WTC11 (cell line): ENCODE data around the gene APOL3. TPM values are rescaled to one million over a fixed set of nuclear protein-coding genes. Genes with fewer than 3 reads are reported as not detected.

Experiments
- ATAC-seq: fragments of 200-7000 bp; cut with Tn5 transposase; 2 replicates; pipeline ENCODE4 v1.10.0; 2021; ENCODE audit warnings: mild to moderate bottlenecking, moderate library complexity
- CTCF ChIA-PET: fragments of 300-600 bp; sonication (Branson Sonifier 250); formaldehyde crosslinking; loops from one replicate; lab custom pipeline; 2021; ENCODE audit warnings: antibody characterized with exemption; lab: Charles Lee
- POLR2A ChIA-PET: fragments of 350-600 bp; sonication (Branson Sonifier 250); formaldehyde crosslinking; loops from one replicate; lab custom pipeline; 2021; ENCODE audit warnings: antibody characterized with exemption; lab: Charles Lee
- DNase-seq: peaks from one replicate; pipeline ENCODE4 v3.0.0; 2021; ENCODE audit warnings: low spot score
- H3K27ac Mint-ChIP-seq: 2 replicates; pipeline ENCODE4 v1.8.0; 2021; ENCODE audit warnings: mixed read lengths
- H3K27me3 Mint-ChIP-seq: 2 replicates; pipeline ENCODE4 v1.8.0; 2021; ENCODE audit warnings: low read depth, mild to moderate bottlenecking, moderate library complexity, mixed read lengths
- H3K36me3 Mint-ChIP-seq: 2 replicates; pipeline ENCODE4 v1.8.0; 2021; ENCODE audit warnings: mixed read lengths
- H3K4me1 Mint-ChIP-seq: 2 replicates; pipeline ENCODE4 v1.8.0; 2022; ENCODE audit warnings: mixed read lengths
- H3K4me3 Mint-ChIP-seq: 2 replicates; pipeline ENCODE4 v1.8.0; 2021; ENCODE audit warnings: mild to moderate bottlenecking, moderate library complexity, mixed read lengths
- H3K9me3 Mint-ChIP-seq: 2 replicates; pipeline ENCODE4 v1.8.0; 2021; ENCODE audit warnings: mixed read lengths
- AR ChIP-seq: fragments of 250-450 bp; sonication (Bioruptor Pico); IDR thresholded peaks from 2 replicates; pipeline ENCODE4 v1.9.0; 2021; ENCODE audit warnings: mild to moderate bottlenecking
- EMX1 ChIP-seq: fragments of 250-450 bp; sonication (Bioruptor Pico); IDR thresholded peaks from 2 replicates; pipeline ENCODE4 v1.8.0; 2021; ENCODE audit warnings: mild to moderate bottlenecking
- ETV6 ChIP-seq: sonication (generic); formaldehyde crosslinking; IDR thresholded peaks from 2 replicates; pipeline ENCODE4 v1.8.1; 2022; ENCODE audit warnings: mild to moderate bottlenecking, missing genetic modification reagents
- FOXP1 ChIP-seq: sonication (generic); formaldehyde crosslinking; IDR thresholded peaks from 2 replicates; pipeline ENCODE4 v1.8.0; 2022; ENCODE audit warnings: missing genetic modification reagents, mild to moderate bottlenecking, moderate library complexity, borderline replicate concordance
- FOXP4 ChIP-seq: sonication (generic); formaldehyde crosslinking; IDR thresholded peaks from 2 replicates; pipeline ENCODE4 v1.8.0; 2022; ENCODE audit warnings: mild to moderate bottlenecking, missing genetic modification reagents
- NFATC4 ChIP-seq: fragments of 250-450 bp; sonication (Bioruptor Pico); IDR thresholded peaks from 2 replicates; pipeline ENCODE4 v1.9.0; 2021; ENCODE audit warnings: mild to moderate bottlenecking
- SMAD3 ChIP-seq: sonication (generic); formaldehyde crosslinking; IDR thresholded peaks from 2 replicates; pipeline ENCODE4 v1.8.0; 2022; ENCODE audit warnings: missing genetic modification reagents, mild to moderate bottlenecking, borderline replicate concordance
- TCF7 ChIP-seq: sonication (generic); formaldehyde crosslinking; IDR thresholded peaks from 2 replicates; pipeline ENCODE4 v1.8.0; 2022; ENCODE audit warnings: mild to moderate bottlenecking, low read depth, missing genetic modification reagents, moderate library complexity
- TP53 ChIP-seq: sonication (generic); formaldehyde crosslinking; IDR thresholded peaks from 2 replicates; pipeline ENCODE4 v1.8.1; 2023; ENCODE audit warnings: mild to moderate bottlenecking, missing genetic modification reagents
- ZNF219 ChIP-seq: sonication (generic); formaldehyde crosslinking; IDR thresholded peaks from 2 replicates; pipeline ENCODE4 v1.8.0; 2023; ENCODE audit warnings: missing genetic modification reagents, mild to moderate bottlenecking, borderline replicate concordance
- ZNF263 ChIP-seq: sonication (generic); formaldehyde crosslinking; IDR thresholded peaks from 2 replicates; pipeline ENCODE4 v1.8.1; 2022; ENCODE audit warnings: low read depth, mild to moderate bottlenecking, moderate library complexity, missing genetic modification reagents
- ZNF396 ChIP-seq: fragments of 250-450 bp; sonication (Bioruptor Pico); IDR thresholded peaks from 2 replicates; pipeline ENCODE4 v1.8.0; 2021; ENCODE audit warnings: mild to moderate bottlenecking, moderate library complexity, borderline replicate concordance
- ZNF416 ChIP-seq: fragments of 250-450 bp; sonication (Bioruptor Pico); IDR thresholded peaks from 2 replicates; pipeline ENCODE4 v1.9.0; 2021; ENCODE audit warnings: mild to moderate bottlenecking, inconsistent platforms
- ZNF671 ChIP-seq: fragments of 250-450 bp; sonication (Bioruptor Pico); IDR thresholded peaks from 2 replicates; pipeline ENCODE4 v1.8.0; 2021; ENCODE audit warnings: mild to moderate bottlenecking
- ZSCAN18 ChIP-seq: fragments of 250-450 bp; sonication (Bioruptor Pico); IDR thresholded peaks from 2 replicates; pipeline ENCODE4 v2.1.2; 2022; ENCODE audit warnings: mild to moderate bottlenecking, moderate library complexity
- total RNA-seq: library from RNA; stranded (reverse); gene quantifications from 3 replicates; pipeline ENCODE4 v1.2.3, GENCODE V29; 2021
- TF ChIP-seq, protein P1 (sequence below): sonication (generic); formaldehyde crosslinking; IDR thresholded peaks from 2 replicates; pipeline ENCODE4 v1.8.0; 2022; ENCODE audit warnings: mild to moderate bottlenecking, missing genetic modification reagents
- TF ChIP-seq, protein P2 (sequence below): sonication (generic); formaldehyde crosslinking; IDR thresholded peaks from 2 replicates; pipeline ENCODE4 v1.8.1; 2022; ENCODE audit warnings: missing genetic modification reagents, borderline replicate concordance
- TF ChIP-seq, protein P3 (sequence below): sonication (generic); formaldehyde crosslinking; IDR thresholded peaks from 2 replicates; pipeline ENCODE4 v1.8.0; 2023; ENCODE audit warnings: missing genetic modification reagents

The APOL3 gene
- total RNA-seq, 1 experiment from 2014 or later = 0.26 TPM

GRCh38 chr22:36117053-36117554 lies 43.5 kb downstream of the APOL3 start (continued):
- TF ChIP-seq AR (no peak), NFATC4 (no peak), ZNF416 (CRISPR knock-in tag) (no peak), ZNF263 (CRISPR knock-in tag) (no peak)
- TF ChIP-seq, protein P1, sequence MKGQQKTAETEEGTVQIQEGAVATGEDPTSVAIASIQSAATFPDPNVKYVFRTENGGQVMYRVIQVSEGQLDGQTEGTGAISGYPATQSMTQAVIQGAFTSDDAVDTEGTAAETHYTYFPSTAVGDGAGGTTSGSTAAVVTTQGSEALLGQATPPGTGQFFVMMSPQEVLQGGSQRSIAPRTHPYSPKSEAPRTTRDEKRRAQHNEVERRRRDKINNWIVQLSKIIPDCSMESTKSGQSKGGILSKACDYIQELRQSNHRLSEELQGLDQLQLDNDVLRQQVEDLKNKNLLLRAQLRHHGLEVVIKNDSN = no peak

DNA sequence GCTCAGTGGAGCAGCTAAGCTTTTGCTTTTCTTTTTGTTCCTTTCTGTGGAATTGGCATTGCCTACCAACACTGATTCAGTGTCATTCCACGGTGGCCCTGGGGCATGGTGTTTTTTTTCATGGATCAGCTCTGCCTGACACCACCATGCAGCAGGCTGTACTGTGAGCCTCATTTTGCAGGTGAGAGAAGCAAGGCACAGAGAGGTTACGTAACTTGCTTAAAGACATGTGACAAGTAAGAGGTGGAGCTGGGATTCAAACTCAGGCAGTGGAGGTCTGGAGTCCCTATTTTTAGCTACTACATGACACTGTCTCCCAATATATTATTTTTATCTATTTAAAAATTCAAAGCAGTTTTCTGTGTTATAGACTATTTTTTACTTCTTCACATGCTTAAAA lies 44.4 kb downstream of the APOL3 start:
- no peak overlapping the region for H3K4me3 Mint-ChIP-seq
- TF ChIP-seq ZNF671 (CRISPR knock-in tag) = no peak
- TF ChIP-seq TP53 (CRISPR knock-in tag) = no peak
- TF ChIP-seq EMX1 = no peak
- TF ChIP-seq ZNF219 = no peak
- no peak for TF ChIP-seq FOXP4 (CRISPR knock-in tag)
- TF ChIP-seq, protein P2, sequence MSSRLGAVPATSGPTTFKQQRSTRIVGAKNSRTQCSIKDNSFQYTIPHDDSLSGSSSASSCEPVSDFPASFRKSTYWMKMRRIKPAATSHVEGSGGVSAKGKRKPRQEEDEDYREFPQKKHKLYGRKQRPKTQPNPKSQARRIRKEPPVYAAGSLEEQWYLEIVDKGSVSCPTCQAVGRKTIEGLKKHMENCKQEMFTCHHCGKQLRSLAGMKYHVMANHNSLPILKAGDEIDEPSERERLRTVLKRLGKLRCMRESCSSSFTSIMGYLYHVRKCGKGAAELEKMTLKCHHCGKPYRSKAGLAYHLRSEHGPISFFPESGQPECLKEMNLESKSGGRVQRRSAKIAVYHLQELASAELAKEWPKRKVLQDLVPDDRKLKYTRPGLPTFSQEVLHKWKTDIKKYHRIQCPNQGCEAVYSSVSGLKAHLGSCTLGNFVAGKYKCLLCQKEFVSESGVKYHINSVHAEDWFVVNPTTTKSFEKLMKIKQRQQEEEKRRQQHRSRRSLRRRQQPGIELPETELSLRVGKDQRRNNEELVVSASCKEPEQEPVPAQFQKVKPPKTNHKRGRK = no peak
- no peak for TF ChIP-seq FOXP1
- TF ChIP-seq SMAD3 (CRISPR knock-in tag) = no peak
- no peak for TF ChIP-seq ZNF396
- TF ChIP-seq, protein P1 = no peak
- TF ChIP-seq TCF7 (CRISPR knock-in tag) = no peak
- TF ChIP-seq NFATC4 = no peak
- TF ChIP-seq ETV6 (CRISPR knock-in tag) = no peak
- TF ChIP-seq ZSCAN18 (CRISPR knock-in tag) = no peak
- TF ChIP-seq, protein P3, sequence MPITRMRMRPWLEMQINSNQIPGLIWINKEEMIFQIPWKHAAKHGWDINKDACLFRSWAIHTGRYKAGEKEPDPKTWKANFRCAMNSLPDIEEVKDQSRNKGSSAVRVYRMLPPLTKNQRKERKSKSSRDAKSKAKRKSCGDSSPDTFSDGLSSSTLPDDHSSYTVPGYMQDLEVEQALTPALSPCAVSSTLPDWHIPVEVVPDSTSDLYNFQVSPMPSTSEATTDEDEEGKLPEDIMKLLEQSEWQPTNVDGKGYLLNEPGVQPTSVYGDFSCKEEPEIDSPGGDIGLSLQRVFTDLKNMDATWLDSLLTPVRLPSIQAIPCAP (CRISPR knock-in tag) = no peak
- no peak overlapping the region for H3K27ac Mint-ChIP-seq
- no peaks in the 10 kb centered on the region for H3K36me3 Mint-ChIP-seq
- CTCF ChIA-PET = interaction anchor here (1.7 kb wide), 1 partner anchor 50 kb away, joined by 18 read pairs; no protein-coding TSS in a partner anchor
- H3K9me3 Mint-ChIP-seq = no peaks in the 10 kb centered on the region
- POLR2A ChIA-PET = no interaction called here
- peaks cover 8% of the 10 kb centered on the region; the same call in 1 of the 2 replicates for H3K4me1 Mint-ChIP-seq
- no peaks in the 10 kb centered on the region for H3K27me3 Mint-ChIP-seq
- ATAC-seq (no peak), DNase-seq (no peak)
